IPS-20b (cell line): ENCODE measurements around the gene CPB2.

Experiments
- H3K27ac ChIP-seq: one replicate; pipeline ENCODE4 v1.5.1; 2013; ENCODE audit warnings: low read length
- H3K27me3 ChIP-seq: 2 replicates; pipeline ENCODE4 v1.6.1; 2013; ENCODE audit warnings: mild to moderate bottlenecking, low read length, inconsistent platforms; ENCODE audit not compliant: insufficient read depth
- H3K36me3 ChIP-seq: 2 replicates; pipeline ENCODE4 v1.6.1; 2013; ENCODE audit warnings: low read depth, mild to moderate bottlenecking, inconsistent platforms, low read length, moderate library complexity; ENCODE audit not compliant: insufficient read depth
- H3K4me1 ChIP-seq: 2 replicates; pipeline ENCODE4 v1.6.1; 2013; ENCODE audit warnings: mild to moderate bottlenecking, control low read depth, inconsistent platforms, low read length, moderate library complexity; ENCODE audit not compliant: insufficient read depth
- H3K4me3 ChIP-seq: 2 replicates; pipeline ENCODE4 v1.5.1; 2013; ENCODE audit warnings: mild to moderate bottlenecking, low read length, inconsistent platforms
- H3K9ac ChIP-seq: 2 replicates; pipeline ENCODE4 v1.6.1; 2013; ENCODE audit warnings: low read depth, mild to moderate bottlenecking, inconsistent platforms, low read length, moderate library complexity
- H3K9me3 ChIP-seq: 2 replicates; pipeline ENCODE4 v1.6.1; 2013; ENCODE audit warnings: mild to moderate bottlenecking, low read depth, low read length, inconsistent platforms; ENCODE audit not compliant: insufficient read depth

Gene CPB2

DNA sequence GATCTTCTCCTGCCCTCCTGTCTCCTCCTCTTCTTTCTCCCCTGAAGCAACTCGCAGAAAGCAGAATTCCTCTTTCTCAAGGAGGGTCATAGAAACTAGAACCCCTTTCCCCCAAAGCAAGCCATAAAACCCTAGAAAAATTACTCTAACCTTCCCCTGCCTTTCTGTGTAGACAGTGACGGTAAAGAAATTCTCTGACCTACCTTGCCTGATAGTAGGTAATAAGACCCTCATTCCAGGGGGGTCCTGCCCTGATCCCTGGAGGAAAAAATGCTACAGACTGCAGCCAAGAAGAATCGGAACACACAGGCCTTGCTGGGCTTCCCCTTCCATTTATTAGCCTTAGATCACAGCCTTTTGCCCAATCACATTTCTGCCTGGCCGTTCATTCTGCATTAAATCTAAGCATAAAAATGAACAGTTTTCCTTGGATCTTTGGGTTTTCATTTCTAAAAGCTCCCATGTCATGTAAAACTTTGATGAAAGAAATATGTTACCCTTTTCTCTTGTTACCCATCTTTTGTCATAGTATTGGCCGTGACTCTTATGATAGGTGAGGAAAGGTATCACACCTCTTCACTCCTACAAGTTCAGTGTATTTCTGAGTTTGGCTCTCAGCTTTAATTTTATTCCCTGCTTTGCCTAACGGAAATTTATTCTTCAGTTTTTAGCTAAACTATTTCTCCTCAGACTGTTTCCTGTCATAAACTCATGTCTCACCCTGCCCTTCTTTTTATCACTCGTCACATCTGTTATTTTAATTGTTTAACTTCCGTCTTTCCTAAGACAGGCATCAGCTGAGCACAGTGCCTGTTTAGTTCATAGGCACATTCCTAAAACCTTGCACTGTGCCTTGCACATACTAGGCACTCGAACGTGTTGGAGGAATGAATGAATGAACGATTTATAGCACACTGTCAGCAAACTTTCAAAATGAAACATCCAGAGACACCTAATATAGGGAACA is 20.4 kb upstream of the CPB2 start:
- no peak overlapping the region for H3K4me3 ChIP-seq
- no peak overlapping the region for H3K27ac ChIP-seq
- no peak overlapping the region for H3K9ac ChIP-seq

DNA sequence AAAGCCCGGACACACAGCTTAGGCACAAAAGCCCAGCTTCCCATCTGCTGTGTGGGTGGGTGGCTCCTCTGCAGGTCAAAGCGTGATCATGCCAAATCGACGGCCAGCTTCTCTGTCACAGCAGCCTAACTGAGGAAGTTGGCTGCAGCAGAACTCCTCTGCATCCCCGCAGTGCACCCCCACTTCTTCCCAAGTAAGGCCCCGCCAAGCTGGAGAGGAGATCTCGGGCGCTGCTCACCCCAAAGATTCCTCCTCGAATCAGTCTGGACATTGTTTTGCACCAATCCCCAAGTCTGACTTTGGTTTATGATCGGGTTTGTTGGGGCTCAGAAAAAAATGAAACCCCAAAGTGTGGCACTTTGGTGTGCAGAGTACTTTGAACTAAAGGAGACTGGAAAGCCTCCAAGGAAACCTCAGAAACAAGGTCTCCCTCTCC is 19.7 kb upstream of the CPB2 start:
- no peak overlapping the region for H3K9ac ChIP-seq
- H3K36me3 ChIP-seq: no peaks in the 10 kb centered on the region
- H3K4me1 ChIP-seq: peaks cover 6% of the 10 kb centered on the region; the same call in 1 of the 2 replicates
- H3K27ac ChIP-seq: no peak overlapping the region
- H3K4me3 ChIP-seq: no peak overlapping the region
- H3K27me3 ChIP-seq: no peaks in the 10 kb centered on the region
- H3K9me3 ChIP-seq: no peaks in the 10 kb centered on the region

More for the DNA sequence above, 20.4 kb upstream of the CPB2 start:
- Histone ChIP-seq H3K9me3 (no peaks in the 10 kb centered on the region), H3K36me3 (no peaks in the 10 kb centered on the region), H3K4me1 (0 out of 2 replicates have a peak, but pooled peaks cover under 1% of the 10 kb centered on the region), H3K27me3 (no peaks in the 10 kb centered on the region)

DNA sequence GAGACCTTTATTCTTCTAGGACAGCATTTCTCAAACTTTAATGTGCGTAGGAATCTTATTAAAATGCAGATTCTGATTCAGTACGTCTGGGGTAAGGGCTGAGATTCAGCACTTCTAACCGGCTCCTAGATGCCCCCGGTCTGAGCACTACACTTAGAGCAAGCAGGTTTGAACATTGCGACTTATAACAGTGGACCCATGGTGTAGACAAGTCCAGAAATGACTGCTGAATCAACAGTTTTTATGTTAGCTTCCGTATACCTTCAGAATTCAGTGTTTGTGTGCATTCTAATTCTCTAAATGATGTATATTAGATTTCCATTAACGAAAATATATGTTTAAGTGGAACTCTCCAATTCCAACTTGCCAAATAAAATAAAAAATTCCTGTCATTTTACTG is 17.5 kb upstream of the CPB2 start:
- no peak overlapping the region for H3K9ac ChIP-seq
- no peak overlapping the region for H3K4me3 ChIP-seq
- no peaks in the 10 kb centered on the region for H3K36me3 ChIP-seq
- no peak overlapping the region for H3K27ac ChIP-seq
- H3K4me1 ChIP-seq: peaks cover 6% of the 10 kb centered on the region; the same call in 1 of the 2 replicates
- H3K9me3 ChIP-seq: no peaks in the 10 kb centered on the region
- no peaks in the 10 kb centered on the region for H3K27me3 ChIP-seq

DNA sequence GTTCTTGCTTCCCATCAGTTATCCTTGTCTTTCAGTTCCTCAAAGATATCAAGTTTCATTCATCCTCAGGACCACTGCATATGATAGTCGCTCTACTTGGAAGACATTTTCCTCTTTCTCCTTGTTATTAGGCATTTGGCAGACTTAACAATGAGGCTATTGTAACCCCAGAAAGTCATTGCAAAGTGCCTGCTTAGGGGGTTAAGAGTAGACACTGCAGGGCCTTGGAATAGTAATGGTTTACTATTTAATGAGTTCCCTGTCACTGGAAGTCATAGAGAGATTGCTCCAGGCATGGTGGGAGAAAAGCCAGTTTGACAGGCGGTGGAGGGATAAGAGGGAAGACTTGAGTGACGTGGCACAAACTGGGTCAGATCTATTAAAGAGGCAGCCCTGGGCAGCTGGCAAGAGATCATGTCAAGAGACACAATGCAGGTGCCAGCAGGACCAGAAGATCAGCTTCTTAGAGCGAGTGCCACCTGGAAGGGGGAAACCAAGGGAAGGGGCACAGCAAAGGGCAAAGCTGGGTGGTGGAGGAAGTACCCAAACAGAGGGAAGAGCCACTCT is 16.8 kb upstream of the CPB2 start:
- no peak overlapping the region for H3K9ac ChIP-seq
- H3K4me3 ChIP-seq: no peak overlapping the region
- H3K27ac ChIP-seq: no peak overlapping the region
- H3K9me3 ChIP-seq: no peaks in the 10 kb centered on the region
- no peaks in the 10 kb centered on the region for H3K27me3 ChIP-seq
- H3K36me3 ChIP-seq: no peaks in the 10 kb centered on the region
- peaks cover 6% of the 10 kb centered on the region; the same call in 1 of the 2 replicates for H3K4me1 ChIP-seq

DNA sequence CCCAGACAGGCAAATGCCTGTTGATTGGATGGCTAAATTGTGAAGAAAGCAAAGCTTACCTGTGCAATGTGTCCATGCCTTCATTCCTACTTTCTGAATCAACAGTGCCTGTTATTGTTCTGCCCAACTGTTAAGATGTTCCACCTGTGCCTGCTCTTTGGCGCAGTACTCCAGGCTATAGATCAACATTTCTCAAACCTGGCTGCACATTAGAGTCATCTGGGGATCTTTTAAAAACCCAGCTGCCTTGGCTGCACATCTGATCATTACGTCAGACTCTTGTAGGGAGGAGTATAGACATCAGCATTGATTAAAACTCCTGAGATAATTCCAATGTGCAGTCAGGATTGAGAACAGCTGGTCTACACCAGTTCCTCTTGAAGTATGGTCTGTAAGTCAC is 16.2 kb upstream of the CPB2 start:
- Histone ChIP-seq H3K27me3 (no peaks in the 10 kb centered on the region), H3K4me3 (no peak overlapping the region), H3K9ac (no peak overlapping the region), H3K27ac (no peak overlapping the region), H3K9me3 (no peaks in the 10 kb centered on the region), H3K4me1 (peaks cover 6% of the 10 kb centered on the region; the same call in 1 of the 2 replicates), H3K36me3 (no peaks in the 10 kb centered on the region)

DNA sequence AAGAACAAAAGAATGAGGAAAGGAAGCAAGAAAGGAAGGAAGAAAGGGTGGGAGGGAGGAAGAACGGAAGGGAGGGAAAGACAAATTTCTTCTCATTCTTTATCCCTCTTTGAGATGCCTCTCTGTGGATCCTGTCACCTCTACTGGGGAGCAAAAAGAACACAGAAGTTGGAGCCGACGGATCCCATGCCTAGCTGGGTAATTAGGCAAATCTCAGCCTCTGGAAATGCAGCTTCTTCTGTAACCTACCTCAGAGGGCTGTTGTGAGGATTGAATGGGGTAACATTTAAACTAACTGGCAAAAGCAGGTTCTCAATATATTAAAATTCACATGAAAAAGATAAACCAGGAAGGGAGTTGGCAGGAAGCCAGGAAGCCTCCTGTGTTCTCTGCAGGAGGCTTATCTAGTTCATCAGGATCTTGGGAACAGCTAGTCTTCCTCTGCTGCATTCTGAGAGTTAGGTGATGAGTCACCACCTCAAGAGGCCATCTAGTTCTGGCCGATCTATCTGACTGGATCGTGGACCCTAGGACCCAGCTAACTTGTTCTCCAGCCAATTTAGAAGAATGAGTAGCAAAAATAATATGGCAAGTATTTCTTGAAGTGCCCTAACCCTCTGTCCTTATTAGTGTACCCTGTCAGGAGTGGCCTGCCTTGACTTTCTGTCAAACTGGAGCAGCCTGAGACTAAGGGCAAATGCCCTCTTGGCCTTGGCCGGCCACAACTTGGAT is 15.2 kb upstream of the CPB2 start:
- Histone ChIP-seq H3K27me3 (no peaks in the 10 kb centered on the region), H3K27ac (no peak overlapping the region), H3K36me3 (no peaks in the 10 kb centered on the region), H3K9me3 (no peaks in the 10 kb centered on the region), H3K9ac (no peak overlapping the region), H3K4me3 (no peak overlapping the region), H3K4me1 (peaks cover 6% of the 10 kb centered on the region; the same call in 1 of the 2 replicates)

DNA sequence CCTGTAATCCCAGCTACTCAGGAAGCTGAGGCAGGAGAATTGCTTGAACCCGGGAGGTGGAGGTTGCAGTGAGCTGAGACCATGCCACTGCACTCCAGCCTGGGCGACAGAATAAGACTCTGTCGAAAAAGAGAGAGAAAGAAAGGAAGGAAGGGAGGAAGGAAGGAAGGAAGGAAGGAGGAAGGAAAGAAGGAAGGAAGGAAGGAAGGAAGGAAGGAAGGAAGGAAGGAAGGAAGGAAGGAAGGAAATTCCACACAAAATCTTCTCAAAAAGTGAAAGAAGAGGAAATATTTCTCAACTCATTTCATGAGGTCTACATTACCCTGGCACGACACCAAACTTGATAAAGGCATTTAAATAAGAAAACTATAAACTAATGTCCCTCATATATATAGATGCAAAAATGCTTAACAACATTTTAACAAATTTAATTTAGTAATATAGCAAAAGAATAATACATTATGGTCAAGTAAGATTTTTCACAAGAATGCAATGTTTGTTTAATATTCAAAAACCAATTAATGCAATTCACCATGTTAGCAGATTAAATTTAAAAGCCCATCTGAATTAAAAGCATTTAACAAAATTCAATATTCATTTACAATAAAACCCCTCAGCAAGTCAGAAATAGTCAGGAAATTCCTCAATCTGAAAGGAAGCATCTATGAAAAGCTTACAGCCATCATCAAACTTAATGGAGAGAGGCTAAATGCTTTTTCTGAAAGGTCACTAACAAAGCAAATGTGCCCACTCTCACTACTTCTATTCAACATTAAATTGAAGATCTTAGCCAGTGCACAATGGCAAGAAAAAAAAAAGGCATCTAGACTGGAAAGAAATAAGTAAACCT is 12.0 kb upstream of the CPB2 start:
- Histone ChIP-seq H3K4me3 (no peak overlapping the region), H3K4me1 (peaks cover 6% of the 10 kb centered on the region; the same call in 1 of the 2 replicates), H3K9ac (no peak overlapping the region), H3K36me3 (no peaks in the 10 kb centered on the region), H3K27me3 (no peaks in the 10 kb centered on the region), H3K9me3 (no peaks in the 10 kb centered on the region), H3K27ac (no peak overlapping the region)

DNA sequence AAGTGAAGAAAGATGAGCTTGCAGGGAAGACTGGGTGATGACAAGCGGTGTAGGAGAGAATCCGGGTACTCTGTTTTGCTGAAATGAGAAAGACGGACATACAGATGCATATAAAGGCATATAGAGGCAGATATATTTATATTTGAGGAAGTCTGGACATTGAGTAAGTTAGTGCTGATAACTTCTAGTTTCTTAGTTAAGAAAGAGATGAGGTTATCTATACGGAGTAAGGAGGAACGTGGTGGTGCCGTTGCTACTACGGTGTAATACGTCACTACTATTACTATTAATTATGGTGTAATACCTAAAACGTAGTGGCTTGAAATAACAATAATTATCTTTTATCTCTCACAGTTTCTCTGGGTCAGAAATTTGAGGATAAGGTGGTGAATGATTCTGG is 9.8 kb upstream of the CPB2 start:
- Histone ChIP-seq H3K4me3 (no peak overlapping the region), H3K9ac (no peak overlapping the region), H3K9me3 (no peaks in the 10 kb centered on the region), H3K27me3 (no peaks in the 10 kb centered on the region), H3K4me1 (peaks cover under 1% of the 10 kb centered on the region; the same call in 1 of the 2 replicates), H3K36me3 (no peaks in the 10 kb centered on the region), H3K27ac (no peak overlapping the region)

DNA sequence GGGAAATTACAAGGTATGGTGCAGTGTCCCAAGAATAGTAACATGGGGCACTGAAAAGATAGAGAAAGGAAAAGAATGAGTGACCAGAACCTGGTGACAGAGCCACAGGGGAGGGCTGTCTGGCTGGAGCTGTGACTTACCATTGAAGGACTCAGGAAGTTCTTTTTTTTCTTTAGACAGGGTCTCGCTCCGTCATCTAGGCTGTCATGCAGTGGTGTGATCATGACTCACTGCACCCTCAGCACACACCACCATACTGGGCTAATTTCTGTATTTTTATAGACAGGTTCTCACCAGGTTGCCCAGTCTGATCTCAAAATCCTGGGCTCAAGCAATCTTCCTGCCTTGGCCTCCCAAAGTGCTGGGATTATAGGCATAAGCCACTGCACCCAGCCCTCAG is 8.8 kb upstream of the CPB2 start:
- no peaks in the 10 kb centered on the region for H3K27me3 ChIP-seq
- no peaks in the 10 kb centered on the region for H3K36me3 ChIP-seq
- no peak overlapping the region for H3K4me3 ChIP-seq
- no peak overlapping the region for H3K27ac ChIP-seq
- no peaks in the 10 kb centered on the region for H3K9me3 ChIP-seq
- no peaks in the 10 kb centered on the region for H3K4me1 ChIP-seq
- no peak overlapping the region for H3K9ac ChIP-seq

DNA sequence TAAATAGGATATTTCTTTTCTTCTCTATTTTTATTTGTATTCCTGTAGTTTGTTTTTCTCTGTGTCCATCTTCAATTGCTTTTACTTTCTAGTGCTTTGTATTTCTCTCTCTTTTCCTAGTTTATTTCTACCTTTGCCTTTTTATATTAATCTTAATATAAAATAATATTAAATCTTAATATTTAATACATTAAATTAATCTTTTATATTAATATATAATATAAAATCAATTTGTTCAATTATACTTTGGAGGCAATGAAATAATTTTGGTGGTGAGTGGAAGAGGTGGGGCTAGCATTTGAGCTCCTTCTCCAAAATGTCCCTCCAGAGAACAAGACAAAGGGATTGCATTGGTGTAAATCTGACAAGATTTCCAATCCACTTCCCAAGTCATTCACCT is 6.3 kb upstream of the CPB2 start:
- Histone ChIP-seq H3K27me3 (no peaks in the 10 kb centered on the region), H3K9me3 (no peaks in the 10 kb centered on the region), H3K36me3 (no peaks in the 10 kb centered on the region), H3K4me3 (no peak overlapping the region), H3K4me1 (no peaks in the 10 kb centered on the region), H3K27ac (no peak overlapping the region), H3K9ac (no peak overlapping the region)

DNA sequence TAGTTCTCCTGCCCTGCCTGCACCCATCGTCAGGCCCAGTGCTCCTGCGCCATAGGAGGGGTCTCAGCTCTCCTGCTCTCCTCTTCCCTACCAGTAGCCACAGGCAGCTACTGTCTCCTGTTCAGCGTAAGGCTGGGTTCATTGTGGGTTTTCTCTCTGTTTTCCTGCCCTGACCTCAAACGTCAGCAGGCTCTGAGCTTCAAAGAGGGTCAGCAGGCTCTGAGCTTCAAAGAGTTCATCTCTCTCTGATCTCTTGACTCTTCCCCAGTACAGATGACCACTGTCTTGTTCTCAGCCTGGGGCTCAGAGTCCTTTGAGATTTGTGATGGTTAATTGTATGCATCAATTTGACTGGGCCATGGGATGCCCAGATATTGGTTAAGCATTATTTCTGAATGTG is 4.6 kb upstream of the CPB2 start:
- Histone ChIP-seq H3K4me1 (no peaks in the 10 kb centered on the region), H3K27ac (no peak overlapping the region)

More for the DNA sequence above, 4.6 kb upstream of the CPB2 start:
- Histone ChIP-seq H3K36me3 (no peaks in the 10 kb centered on the region), H3K9ac (no peak overlapping the region), H3K4me3 (no peak overlapping the region), H3K27me3 (no peaks in the 10 kb centered on the region), H3K9me3 (no peaks in the 10 kb centered on the region)
